ENCODE data around the gene PDZD11.

DNA sequence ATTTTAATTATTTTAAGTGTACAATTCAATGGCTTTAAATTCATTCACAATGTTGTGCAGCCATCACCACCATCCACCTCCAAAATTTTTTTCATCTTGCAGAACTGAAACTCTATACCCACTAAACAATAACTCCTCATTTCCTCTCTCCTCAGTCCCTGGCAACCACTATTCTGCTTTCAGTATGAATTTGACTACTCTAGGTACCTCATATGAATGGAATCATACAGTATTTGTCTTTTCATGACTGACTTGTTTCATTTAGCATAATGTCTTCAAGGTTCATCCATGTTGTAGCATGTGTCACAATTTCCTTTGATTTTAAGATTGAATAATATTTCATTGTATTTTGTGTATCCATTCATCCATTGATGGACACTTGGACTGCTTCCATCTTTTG lies 47.0 kb upstream of the PDZD11 start:
- no peak for TF ChIP-seq POLR2AphosphoS5 (IDR thresholded peaks at IDR 0.05; ENCODE audit: borderline replicate concordance, low read depth, low read length)
- no peak for TF ChIP-seq EZH2 (IDR thresholded peaks at IDR 0.05)
